Gastrocnemius medialis (tissue), 4 donors: Measurements from ENCODE around the gene MTFR1L.

Experiments used
- CTCF ChIP-seq, 5 experiments: fragments of 450-650 bp in 3 of 5; fragments of 200-600 bp in 2 of 5; sonication (generic) in 2 of 5; IDR thresholded peaks in 4 of 5; conservative IDR thresholded peaks in 1 of 5; 1 replicate in 4 of 5; 2 replicates in 1 of 5; pipeline ENCODE4 v1.5.1; 2016 to 2019; ENCODE audit warnings: antibody characterized with exemption in 5 of 5, mild to moderate bottlenecking in 3 of 5, moderate library complexity in 3 of 5
- POLR2A ChIP-seq, 2 donors: fragments of 450-650 bp; IDR thresholded peaks; one replicate each; pipeline ENCODE4 v1.6.1; 2017; ENCODE audit warnings: antibody characterized with exemption in 2 of 2, mild to moderate bottlenecking in 2 of 2, moderate library complexity in 2 of 2

- TF ChIP-seq POLR2A (IDR thresholded peaks at IDR 0.05) (no peak), CTCF (IDR thresholded peaks at IDR 0.05 in 4 of 5, conservative IDR thresholded peaks at IDR 0.05 in 1 of 5) (no peak)
Observed at GRCh38 chr1:25879675-25880074, 59.9 kb downstream of the MTFR1L start.
